Cardiac septum (tissue), 1 donor: ENCODE results near the gene VRK3. TPM values are rescaled to one million over a fixed set of nuclear protein-coding genes. Genes with fewer than 3 reads are reported as not detected.
A peak's percentile ranks its signal among the peaks of the same experiment; 100 is the strongest.
"Not testable (repeated sequence)": the region's sequence is repeated elsewhere in the genome, so short reads cannot be mapped to it uniquely, and the experiment has no call there.

Source experiments
- DNase-seq: peaks from one replicate; pipeline ENCODE4 v3.0.0-alpha.2; 2020; ENCODE audit warnings: low spot score
- intact Hi-C: fragments of 100-400 bp; cut with DNase I; formaldehyde crosslinking; loops from one replicate; pipeline ENCODE4 v1.14.0; 2022
- long read RNA-seq: library from polyadenylated mRNA; unstranded; transcript quantifications from one replicate; pipeline ENCODE4 v2.0.0, GENCODE V29; 2021
- total RNA-seq: library from RNA; stranded (reverse); fragmentation: NEBNext Ultra II Directional; extraction: Animal tissue kit (Norgen Biotek cat#: 25700); gene quantifications from one replicate; pipeline ENCODE4 v1.2.1, GENCODE V29; 2021
- donor health status: DM: no; HTN: no; CAD: no.

VRK3 gene, protein sequence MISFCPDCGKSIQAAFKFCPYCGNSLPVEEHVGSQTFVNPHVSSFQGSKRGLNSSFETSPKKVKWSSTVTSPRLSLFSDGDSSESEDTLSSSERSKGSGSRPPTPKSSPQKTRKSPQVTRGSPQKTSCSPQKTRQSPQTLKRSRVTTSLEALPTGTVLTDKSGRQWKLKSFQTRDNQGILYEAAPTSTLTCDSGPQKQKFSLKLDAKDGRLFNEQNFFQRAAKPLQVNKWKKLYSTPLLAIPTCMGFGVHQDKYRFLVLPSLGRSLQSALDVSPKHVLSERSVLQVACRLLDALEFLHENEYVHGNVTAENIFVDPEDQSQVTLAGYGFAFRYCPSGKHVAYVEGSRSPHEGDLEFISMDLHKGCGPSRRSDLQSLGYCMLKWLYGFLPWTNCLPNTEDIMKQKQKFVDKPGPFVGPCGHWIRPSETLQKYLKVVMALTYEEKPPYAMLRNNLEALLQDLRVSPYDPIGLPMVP
- 22.1 TPM for total RNA-seq
- long read RNA-seq, transcript VRK3-217 (15 exons, 2,126 nt), result major isoform, 8 of 23 reads
- long read RNA-seq, partial matches to known transcripts, result 5 of 23 reads
- long read RNA-seq, other reads (novel, unspliced or antisense), result 7 of 23 reads

DNA sequence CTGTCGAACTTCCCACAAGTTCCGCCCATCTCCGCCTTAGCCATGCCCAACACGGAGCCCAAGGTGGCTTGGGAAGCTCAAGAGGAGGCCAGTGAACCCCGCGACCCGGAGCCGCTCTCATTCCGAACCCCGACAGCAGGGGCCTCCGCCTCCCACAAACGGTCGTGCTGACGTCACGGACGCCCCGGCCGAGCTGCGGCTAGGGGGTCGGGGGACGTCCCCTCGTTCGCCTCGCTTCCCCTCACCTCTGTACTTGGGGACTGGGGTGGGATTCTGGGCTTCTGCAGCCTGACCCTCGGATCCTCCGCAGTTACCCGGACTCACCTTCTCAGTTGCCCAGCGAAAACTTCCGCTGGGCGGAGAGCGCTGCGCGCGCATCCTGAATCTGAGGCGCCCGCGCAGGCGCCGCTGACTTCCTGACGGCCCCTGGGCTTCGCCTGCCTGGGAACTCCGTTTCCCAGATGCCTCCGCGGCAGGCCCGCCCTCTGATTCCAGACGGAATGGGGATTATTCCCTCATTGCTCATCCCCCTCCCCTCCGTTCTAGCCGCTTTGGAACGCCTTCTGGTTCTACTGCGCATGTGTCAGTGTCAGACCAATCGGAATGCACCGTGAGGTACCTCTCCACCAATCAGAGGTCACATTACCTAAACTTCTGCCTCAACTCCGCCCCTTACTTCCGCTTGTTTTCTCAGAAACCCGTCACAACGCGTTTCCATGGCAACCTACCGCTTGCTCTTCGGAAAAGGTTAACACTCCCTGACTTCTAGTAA lies at the start of gene VRK3:
Gene VRK3, minus strand, starts transcription at position 351 of the 772 bp plus-strand sequence. CDS start 9,210 bp downstream, outside the sequence.
- peak; percentile 99 for DNase-seq
- intact Hi-C loops, result loop anchor here (1.0 to 5.0 kb wide), 2 partner anchors 96 to 148 kb away; partner anchors contain the start of genes AKT1S1, ATF5, NUP62 and TBC1D17

DNA sequence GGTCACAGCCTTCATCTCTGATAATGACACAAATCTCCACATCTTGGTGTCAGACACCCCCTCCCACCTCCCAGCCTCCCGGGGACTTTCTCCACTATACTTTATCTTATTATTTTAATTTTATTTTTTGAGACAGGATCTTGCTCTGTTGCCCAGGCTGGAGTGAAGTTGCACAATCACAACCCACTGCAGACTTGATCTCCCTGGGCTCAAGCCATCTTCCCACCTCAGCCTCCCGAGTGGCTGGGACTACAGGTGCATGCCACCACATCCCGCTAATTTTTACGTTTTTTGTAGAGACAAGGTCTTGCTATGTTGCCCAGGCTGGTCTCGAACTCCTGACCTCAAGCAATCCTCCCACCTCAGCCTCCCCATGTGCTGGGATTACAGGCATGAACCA lies 43.2 kb upstream of the VRK3 start:
- intact Hi-C loops, DNase-seq: not testable (repeated sequence)

DNA sequence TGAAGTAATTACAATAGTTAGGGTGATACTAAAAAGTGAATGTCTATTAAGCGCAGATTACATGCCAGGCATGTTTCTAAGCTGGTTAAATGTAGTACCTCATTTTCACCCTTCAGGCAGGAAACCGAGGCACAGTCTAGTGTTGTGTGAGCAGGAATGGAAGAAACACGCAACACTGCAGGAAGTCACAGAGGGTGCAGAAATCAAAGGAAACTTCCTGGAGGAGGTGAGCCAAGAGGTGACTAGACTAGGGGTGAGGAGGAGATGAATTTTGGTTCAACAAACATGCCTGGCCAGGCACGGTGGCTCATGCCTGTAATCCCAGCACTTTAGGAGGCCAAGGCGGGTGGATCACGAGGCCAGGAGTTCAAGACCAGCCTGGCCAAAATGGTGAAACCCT lies 42.4 kb upstream of the VRK3 start:
- intact Hi-C loops, result no loop called here
- no peak for DNase-seq

DNA sequence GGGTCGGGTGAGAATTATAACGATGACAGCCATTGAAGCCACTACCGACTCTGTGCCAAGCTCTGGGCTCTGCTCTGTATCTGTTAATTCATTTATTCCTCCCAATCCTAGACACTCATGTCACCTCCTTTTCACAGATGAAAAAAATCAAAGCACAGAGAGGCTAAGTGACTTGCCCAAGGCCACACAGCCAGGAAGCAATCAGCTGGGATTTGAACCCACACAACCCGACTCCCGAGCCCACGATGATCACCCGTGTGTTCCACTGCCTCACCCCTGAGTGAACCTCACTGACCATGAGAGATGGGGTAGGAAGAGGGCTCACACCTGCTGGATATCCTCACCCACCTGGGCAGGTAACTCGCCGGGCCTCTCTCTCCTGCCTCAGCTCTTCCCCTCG lies 40.8 kb upstream of the VRK3 start:
- no peak for DNase-seq
- intact Hi-C loops, result no loop called here

DNA sequence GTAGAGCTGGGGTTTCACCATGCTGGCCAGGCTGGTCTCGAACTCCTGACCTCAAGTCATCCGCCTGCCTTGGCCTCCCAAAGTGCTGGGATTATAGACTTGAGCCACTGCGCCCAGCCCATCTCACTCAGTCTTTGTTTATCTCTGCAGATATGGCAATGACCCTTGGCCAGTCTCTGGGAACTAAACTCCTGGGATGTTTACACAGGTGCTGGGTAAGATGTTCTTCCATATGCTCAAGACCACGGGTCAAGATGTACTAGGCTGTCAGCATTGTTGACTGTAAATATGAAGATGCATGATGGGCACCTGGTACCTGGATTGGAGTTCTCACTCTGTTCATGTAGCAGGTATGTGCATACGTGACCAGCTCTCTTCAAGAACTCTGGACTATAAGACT lies 36.5 kb upstream of the VRK3 start:
- intact Hi-C loops, result no loop called here

DNA sequence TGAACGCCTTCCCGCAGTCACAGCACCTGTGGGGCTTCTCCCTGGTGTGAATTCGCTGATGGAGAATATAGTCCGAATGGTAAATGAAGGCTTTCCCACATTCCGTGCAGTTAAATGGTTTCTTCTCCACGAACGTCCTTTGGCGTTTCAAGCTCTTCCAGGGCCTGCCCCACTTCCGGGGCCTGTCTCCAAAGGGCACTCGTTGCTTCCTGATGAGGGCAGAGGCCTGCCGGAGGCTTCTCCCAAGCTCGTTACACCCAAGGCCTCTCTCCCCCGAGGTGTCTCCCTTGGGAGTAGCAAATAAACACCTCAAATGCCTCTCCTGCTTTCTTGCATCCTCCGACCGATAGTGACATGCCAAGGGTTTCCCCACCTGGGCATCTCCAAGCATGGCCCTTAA lies 34.9 kb upstream of the VRK3 start:
- DNase-seq, result no peak
- intact Hi-C loops, result no loop called here

More for the DNA sequence above, 36.5 kb upstream of the VRK3 start:
- no peak for DNase-seq

DNA sequence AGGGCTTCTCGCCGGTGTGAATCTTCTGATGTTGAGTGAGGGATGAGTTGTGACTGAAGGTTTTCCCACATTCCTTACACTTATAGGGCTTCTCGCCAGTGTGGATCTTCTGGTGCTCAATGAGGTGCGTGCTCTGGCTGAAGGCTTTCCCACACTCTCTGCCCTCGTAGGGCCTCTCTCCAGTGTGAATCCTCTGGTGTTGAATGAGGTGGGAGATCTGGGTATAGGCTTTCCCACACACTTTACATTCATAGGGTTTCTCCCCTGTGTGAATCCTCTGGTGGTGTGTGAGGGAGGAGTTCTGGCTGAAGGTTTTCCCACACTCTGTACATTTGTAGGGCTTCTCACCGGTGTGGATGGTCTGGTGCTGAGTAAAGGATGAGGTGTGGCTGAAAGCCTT lies 33.9 kb upstream of the VRK3 start:
- no peak for DNase-seq
- intact Hi-C loops, result no loop called here

DNA sequence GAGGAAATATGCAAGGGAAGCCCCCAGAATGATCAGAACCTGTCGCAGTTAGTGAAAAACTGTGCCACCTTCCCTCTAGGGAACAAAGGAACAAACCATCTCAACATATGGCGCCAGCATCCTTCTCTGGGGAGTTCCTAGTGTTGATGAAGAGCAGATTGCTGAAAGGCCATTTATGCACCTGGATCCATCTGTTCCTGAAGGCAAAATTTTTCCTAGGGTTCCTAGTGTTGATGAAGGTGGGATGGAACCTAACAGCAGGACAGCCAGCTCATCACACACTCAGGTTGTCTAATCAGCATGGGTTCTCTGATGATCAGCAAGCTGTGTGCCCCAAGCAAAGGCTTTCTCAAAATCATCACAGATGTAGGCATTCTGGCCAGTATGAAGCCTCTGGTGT lies 33.3 kb upstream of the VRK3 start:
- intact Hi-C loops, result no loop called here
- no peak for DNase-seq

DNA sequence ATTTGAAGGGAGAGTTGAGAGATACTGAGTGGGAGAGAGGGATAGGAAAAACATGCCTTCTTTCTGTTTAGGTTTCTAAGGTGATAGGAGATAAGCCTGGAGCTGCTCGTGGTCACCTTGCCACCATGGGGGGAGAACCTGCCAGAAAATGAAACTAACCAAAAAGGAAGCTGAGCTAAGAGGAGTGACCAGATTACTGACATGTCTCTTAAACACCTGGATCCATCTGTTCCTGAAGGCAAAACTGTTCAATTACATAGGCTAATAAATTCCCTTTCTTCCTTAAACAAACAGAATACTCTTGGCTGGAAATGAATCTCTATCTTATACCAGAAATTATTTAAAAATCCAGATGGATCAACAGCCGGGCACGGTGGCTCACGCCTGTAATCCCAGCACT lies 27.9 kb upstream of the VRK3 start:
- DNase-seq, result no peak
- intact Hi-C loops, result no loop called here

DNA sequence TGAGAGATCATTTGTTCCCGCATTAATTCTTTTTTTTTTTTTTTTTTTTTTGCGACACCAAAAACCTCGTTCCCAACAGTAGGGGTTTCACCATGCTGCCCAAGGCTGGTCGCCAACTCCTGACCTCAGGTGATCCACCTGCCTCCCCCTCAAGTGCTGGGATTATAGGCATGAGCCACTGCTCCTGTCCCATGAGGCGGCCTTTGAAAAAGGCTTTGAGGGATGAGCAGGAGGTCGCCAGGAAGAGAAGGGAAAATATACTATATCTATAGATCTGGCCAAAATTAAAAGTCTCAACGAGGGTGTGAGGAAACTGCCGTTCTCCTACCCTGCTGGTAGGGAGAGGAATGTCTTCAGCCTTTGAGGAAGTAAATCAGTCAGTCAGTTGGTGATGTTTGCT lies 26.8 kb upstream of the VRK3 start:
- intact Hi-C loops, result no loop called here
- no peak for DNase-seq

DNA sequence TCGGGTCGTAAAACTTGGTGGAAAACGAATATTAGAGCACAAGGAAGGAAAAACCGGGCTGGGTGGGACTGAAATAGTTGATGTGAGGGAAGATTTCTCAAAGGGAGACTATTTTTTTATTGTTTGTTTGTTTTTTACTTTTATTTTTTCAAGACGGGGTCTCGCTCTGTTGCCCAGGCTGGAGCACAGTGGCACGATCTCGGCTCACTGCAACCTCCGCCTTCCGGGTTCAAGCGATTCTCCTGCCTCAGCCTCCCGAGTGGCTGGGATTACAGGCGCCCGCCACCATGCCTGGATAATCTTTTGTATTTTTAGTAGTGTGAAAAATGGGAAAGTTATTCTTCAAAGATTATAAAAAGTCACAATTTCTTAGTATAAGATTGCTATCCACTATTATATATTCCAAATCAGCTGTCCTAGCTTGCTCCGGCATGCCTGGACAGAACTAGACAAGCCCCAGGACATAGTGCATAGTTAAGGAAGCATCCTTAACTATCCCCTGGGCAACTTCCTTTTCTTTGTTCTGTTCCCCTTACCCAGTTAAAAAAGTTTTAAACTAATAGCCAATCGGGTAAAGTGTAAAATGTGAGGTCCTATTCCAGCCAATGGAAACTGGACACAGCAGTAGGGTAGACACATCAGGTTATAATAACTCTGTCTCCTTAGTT lies 26.2 kb upstream of the VRK3 start:
- DNase-seq, intact Hi-C loops: not testable (repeated sequence)

DNA sequence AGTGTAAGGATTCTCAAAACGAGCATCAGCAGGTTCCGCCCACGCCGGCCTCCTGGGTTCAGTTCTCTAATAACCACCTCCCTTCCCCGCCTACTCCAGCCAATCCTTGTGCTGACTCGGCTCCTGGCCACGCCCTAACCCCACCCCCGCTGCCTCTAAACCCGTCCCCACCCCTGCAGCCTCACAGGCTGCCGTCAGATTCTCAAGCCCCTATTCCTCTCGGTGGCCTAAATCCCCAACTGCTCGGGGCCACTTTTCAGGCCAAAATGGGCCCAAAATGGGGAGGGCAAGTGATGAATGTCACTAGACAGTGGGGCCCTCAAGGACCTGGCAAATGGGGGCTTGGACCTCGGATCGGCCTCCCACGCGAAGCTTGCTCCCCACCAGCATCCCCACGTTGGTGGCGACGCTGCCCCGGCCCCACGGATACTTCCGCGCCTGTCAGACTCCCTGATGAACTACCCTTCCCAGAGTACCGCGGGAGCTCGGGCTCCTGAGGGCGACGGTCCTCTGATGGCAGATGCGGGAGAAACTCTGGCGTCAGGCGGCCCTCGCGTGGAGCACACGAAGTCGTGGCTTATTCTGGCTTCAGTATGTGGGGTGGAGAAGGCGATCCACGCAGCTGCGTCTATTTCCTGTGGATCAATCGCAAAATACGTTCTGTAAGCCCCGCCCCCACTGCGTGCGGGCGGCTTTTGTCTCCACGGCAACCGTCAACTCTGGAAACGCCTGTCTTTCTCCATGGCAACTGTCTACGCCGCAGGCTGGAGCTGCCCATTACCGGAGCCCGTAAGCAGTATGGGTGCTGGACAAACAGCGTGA lies 25.4 kb upstream of the VRK3 start:
- intact Hi-C loops, result no loop called here
- peak; percentile 88 for DNase-seq

DNA sequence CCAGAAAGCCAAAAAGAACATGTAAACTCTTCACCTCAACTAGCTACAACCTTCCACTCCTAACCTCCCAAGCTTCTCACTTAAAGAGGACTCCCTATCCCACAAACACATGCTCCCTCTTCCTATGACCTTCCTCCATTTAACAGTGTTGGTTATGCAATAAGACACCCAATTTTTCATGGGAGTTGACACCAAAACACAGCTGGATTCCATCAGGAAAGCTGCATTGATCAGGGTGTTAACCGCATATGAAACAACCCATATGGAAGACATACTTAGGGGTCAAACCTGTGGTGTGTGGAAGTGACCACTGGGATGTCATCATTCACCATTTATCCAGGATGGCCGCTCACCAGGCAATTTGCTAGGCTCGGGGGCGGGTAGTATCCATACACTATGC lies 22.5 kb upstream of the VRK3 start:
- DNase-seq, result no peak
- intact Hi-C loops, result no loop called here

DNA sequence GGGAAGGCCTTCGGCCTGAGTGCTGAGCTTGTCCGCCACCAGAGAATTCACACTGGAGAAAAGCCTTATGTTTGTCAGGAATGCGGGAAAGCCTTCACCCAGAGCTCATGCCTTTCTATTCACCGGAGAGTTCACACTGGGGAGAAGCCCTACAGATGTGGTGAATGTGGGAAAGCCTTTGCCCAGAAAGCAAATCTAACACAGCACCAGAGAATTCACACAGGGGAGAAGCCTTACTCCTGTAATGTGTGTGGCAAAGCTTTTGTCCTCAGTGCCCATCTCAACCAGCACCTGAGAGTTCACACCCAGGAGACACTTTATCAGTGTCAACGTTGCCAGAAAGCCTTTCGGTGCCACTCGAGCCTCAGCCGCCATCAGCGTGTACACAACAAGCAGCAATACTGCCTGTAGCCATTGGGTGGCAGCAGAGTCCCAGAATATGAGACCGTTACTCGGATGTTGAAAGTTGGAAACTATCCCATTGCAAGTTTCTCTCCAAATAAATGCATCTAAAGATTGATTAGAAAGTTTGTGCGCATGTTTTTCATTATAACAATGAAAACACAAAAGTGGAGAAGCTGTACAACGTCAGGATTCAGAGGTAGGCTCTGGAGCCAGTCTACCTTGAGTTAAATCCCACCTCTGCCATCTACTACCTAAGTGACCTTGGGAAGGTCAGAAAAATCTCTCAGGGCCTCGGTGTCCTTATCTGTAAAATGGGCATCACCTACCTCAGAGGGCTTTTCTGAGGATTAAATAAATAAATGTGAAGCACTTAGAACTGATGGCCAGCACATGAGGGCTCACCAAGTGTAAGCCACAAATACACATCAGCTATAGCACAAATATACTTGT lies 21.7 kb upstream of the VRK3 start:
- DNase-seq, result no peak

DNA sequence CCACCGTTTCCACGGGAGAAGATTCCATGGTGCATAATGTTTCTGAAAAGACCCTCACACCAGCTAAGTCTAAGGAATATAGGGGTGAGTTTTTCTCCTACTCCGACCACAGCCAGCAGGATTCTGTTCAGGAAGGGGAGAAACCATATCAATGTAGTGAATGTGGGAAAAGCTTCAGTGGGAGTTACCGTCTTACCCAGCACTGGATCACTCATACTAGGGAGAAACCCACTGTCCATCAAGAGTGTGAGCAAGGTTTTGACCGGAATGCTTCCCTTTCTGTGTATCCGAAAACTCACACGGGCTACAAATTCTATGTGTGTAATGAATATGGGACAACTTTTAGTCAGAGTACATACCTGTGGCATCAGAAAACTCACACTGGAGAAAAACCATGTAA lies 19.8 kb upstream of the VRK3 start:
- intact Hi-C loops, result no loop called here
- DNase-seq, result no peak

More for the DNA sequence above, 21.7 kb upstream of the VRK3 start:
- intact Hi-C loops, result no loop called here

DNA sequence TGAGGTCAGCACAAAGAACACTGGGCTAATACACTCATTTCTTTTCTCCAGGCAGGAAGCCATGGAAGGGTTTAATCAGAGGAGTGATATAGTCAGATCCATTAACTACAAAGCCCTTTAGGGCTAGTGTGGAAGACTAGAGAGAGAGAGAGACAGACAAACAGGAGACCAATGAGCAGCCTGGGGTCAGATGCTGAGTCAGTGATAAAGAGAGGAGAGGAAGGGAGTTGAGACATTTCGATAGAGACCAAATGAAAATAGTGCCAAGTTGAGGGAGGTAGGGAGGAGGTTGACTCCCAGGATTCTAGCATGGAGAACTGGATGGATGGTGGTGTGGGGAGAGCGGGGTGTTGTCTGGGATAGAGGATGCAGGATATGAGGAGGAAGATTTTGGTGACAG lies 18.8 kb upstream of the VRK3 start:
- intact Hi-C loops, result no loop called here
- DNase-seq, result no peak

DNA sequence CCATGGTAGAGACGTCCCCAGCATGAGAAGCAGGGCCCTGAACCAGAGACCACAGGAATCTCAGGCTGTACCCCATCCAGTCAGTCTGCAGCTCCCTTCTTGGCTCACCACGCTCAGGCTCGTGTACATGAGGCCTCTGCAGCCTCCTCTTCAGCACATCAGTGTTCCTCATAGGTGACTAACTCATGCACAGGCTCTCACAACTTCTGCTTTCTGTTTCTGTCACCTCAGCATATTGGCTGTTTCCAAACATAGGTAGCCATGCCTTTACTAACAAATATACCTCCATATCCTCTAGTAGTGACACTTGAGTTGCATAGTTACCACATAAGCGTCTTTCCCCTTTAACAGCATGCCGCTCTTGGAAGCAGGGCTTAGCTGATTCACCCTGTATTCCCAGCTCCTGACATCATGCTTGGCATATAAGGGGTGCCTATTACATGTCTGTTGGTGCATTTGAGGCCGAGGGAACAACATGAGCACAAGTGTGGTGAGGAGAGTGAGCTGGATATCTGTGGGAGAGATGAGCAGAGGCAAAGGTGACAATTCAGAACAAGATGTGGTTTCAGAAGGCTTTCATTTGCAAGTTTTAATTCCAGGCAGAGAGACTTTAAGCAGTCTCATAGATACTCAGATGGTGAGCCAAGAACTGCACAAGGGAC lies 17.3 kb upstream of the VRK3 start:
- no peak for DNase-seq
- intact Hi-C loops, result no loop called here

DNA sequence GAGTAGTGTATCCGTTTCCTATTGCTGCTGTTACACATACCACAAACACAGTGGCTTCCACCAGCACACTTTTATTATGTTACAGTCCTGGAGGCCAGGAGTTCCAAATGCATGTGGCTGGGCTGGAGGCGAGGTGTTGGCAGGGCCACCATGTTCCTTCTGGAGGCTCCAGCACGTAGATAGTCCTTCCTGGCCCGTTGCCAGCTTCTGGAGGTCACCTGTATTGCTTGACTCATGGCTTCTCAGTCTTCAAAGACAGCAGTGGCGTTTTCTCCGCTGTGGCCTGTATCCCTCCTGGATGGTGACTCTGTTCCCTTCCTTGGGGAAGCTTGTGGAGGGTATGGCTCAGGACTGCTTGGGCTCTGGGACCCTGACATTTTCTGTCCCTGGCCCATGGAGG lies 15.8 kb upstream of the VRK3 start:
- intact Hi-C loops, result no loop called here
- DNase-seq, result no peak
